Measurements from ENCODE around the gene KANSL3. TPM values are rescaled to one million over a fixed set of nuclear protein-coding genes. Genes with fewer than 3 reads are reported as not detected.
A peak's percentile ranks its signal among the peaks of the same experiment; 100 is the strongest.

Gene KANSL3
- total RNA-seq, 2 experiments from 2014 or later = 60.8 to 64.4 TPM

DNA sequence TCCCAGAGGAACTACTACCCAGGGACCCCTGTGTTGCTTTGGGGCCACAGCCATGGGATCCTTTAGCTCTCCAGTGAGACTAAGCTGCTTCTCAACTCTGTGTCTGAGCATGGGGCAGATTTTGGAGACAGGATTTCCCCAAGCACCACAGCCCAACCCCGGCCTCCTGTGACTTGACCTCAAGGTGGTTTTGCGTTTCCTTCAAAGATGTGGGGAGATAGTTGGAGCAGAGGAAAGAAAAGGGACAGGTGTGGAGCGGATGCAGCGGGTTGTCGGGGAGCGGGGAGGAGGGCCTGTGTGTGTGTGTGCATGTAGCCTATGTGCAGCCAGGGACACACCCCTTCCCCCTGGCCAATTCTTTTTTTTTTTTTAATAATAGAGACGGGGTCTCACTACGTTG lies 91.3 kb downstream of the KANSL3 start:
- Mint-ChIP-seq H3K36me3 (ENCODE audit: low read depth) (peaks cover 64% of the 10 kb centered on the region), H3K27ac (peak overlapping the region; percentile 9), H3K4me1 (ENCODE audit: low read depth) (peaks cover 50% of the 10 kb centered on the region), H3K27me3 (ENCODE audit: low read depth) (no peaks in the 10 kb centered on the region), H3K4me3 (no peak overlapping the region), H3K9me3 (ENCODE audit: insufficient read depth) (no peaks in the 10 kb centered on the region)
- ATAC-seq = peak; percentile 35
- CTCF ChIA-PET = interaction anchor here (0.7 kb wide), 1 partner anchor 139 kb away, joined by 3 read pairs; no protein-coding TSS in a partner anchor
- POLR2A ChIA-PET = interaction anchor here (1.4 kb wide), 1 partner anchor 9 kb away, joined by 9 read pairs; no protein-coding TSS in a partner anchor
- peak; percentile 21 for DNase-seq

DNA sequence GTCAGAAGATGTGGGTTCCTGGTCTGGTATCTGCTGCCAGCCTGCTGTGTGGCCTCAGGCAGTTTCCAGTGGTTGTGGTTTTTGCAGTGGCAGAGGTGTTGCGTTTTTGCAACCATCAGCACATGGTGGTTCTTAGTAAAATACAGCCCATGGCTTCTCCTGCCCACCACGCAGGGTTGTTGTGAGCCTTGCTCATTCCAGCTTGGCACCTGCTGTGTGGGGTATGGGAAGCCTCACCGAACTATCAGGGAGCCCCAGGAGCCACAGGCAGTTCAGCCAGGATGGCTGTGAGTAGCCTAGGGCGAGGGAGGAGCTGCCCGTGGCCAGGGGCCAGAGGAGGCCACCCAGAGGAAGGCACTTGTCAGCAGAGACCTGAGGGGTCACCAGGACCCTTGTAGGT lies 91.8 kb downstream of the KANSL3 start:
- DNase-seq (peak; percentile 49), ATAC-seq (peak; percentile 17)
- POLR2A ChIA-PET = interaction anchor here (1.4 kb wide), 1 partner anchor 8 kb away, joined by 9 read pairs; no protein-coding TSS in a partner anchor
- Mint-ChIP-seq H3K27me3 (ENCODE audit: low read depth) (no peaks in the 10 kb centered on the region), H3K36me3 (ENCODE audit: low read depth) (peaks cover 65% of the 10 kb centered on the region), H3K9me3 (ENCODE audit: insufficient read depth) (no peaks in the 10 kb centered on the region), H3K4me3 (peak overlapping the region; percentile 32), H3K4me1 (ENCODE audit: low read depth) (peaks cover 54% of the 10 kb centered on the region), H3K27ac (peak overlapping the region; percentile 36)
- CTCF ChIA-PET = no interaction called here

Other genes starting within 250 kb of the KANSL3 start
- gene NEURL3, start 133.0 kb downstream of the KANSL3 start, total RNA-seq = not detected
- 10 to 100 TPM; 37.7 to 40.1 TPM for gene ARID5A, start 101.6 kb downstream of the KANSL3 start, total RNA-seq
- not detected for gene FER1L5, start 4.5 kb upstream of the KANSL3 start, total RNA-seq
- 1 to 10 TPM; 7.4 to 7.9 TPM for gene LMAN2L, start 101.8 kb upstream of the KANSL3 start, total RNA-seq
- gene CNNM4, start 122.6 kb upstream of the KANSL3 start, total RNA-seq = 1 to 10 TPM; 7.1 TPM
- 10 to 100 TPM; 28.1 to 29.9 TPM for gene CNNM3, start 178.0 kb upstream of the KANSL3 start, total RNA-seq
- 10 to 100 TPM; 12.6 to 17.2 TPM for gene ANKRD23, start 205.7 kb upstream of the KANSL3 start, total RNA-seq
- 10 to 100 TPM; 35.4 to 36.7 TPM for gene ANKRD39, start 219.7 kb upstream of the KANSL3 start, total RNA-seq
- 10 to 100 TPM; 21.0 to 24.5 TPM for gene SEMA4C, start 231.8 kb upstream of the KANSL3 start, total RNA-seq